Pancreas (tissue), 10 donors: ENCODE data around the gene NTSR1. TPM values are rescaled to one million over a fixed set of nuclear protein-coding genes. Genes with fewer than 3 reads are reported as not detected.

ENCODE experiments used
- ATAC-seq, 4 donors: fragments of 200-7000 bp; cut with Tn5 transposase; one replicate each; pipeline versions ENCODE4 v1.8.0 to v1.9.1; 2020; ENCODE audit warnings: mild to moderate bottlenecking in 4 of 4, moderate library complexity in 4 of 4
- DNase-seq, 6 donors: peaks; one replicate each; pipeline ENCODE4 v3.0.0-alpha.2; 2020
- FAIRE-seq: peaks from 2 replicates; lab custom pipeline; 2012; peaks lifted over from hg19 to GRCh38; lab: Jason Lieb, UNC
- H3K27ac ChIP-seq, 4 donors: fragments of 200-600 bp; sonication (generic); 1 replicate in 3 of 4; 2 replicates in 1 of 4; pipeline versions ENCODE4 v1.5.0 to v1.8.0; 2020
- H3K27me3 ChIP-seq, 4 donors: fragments of 200-600 bp; one replicate each; pipeline ENCODE4 v1.8.0; 2021
- H3K36me3 ChIP-seq, 3 donors: fragments of 200-600 bp; sonication (generic) in 1 of 3; one replicate each; pipeline versions ENCODE4 v1.5.0 to v1.8.0; 2020 to 2021
- H3K4me1 ChIP-seq, 3 donors: fragments of 200-600 bp; one replicate each; pipeline ENCODE4 v1.8.0; 2021
- H3K4me3 ChIP-seq, 4 donors: fragments of 200-600 bp; sonication (generic) in 2 of 4; one replicate each; pipeline versions ENCODE4 v1.5.0 to v1.8.0; 2020 to 2021
- H3K9me3 ChIP-seq, 4 donors: fragments of 200-600 bp; one replicate each; pipeline ENCODE4 v1.8.0; 2021
- CTCF ChIP-seq, 4 donors: fragments of 200-600 bp; sonication (generic) in 3 of 4; IDR thresholded peaks; one replicate each; pipeline versions ENCODE4 v1.5.0 to v1.8.0; 2021; ENCODE audit warnings: antibody characterized with exemption in 4 of 4
- WGBS, 2 donors: extraction: QIAGEN DNeasy Blood & Tissue Kit; methylation state at CpG; one replicate each; pipeline ENCODE4 v1.1.7; 2013; 5-methylcytosine and 5-hydroxymethylcytosine counted together
- intact Hi-C, 3 donors: fragments of 100-400 bp; cut with DNase I; formaldehyde crosslinking; loops; one replicate each; pipeline versions ENCODE4 v1.11.1 to v1.14.2; 2022
- polyA plus RNA-seq, 2 donors: library from polyadenylated mRNA; stranded (reverse); fragments of 200-250 nt; gene quantifications; one replicate each; pipeline ENCODE4 v1.2.3, GENCODE V29; 2013
- total RNA-seq, 6 donors: library from RNA; stranded (reverse); fragmentation: NEBNext Ultra II Directional in 4 of 6; extraction: Animal tissue kit (Norgen Biotek cat#: 25700) in 4 of 6; gene quantifications; one replicate each; pipeline versions ENCODE4 v1.2.1 to v1.2.4, GENCODE V29; 2021 to 2023
- donor health status: healthy with polysubstance abuse.
- donor health status: DM: no; HTN: no; CAD: no; lungs with moderate emphysema.
- donor health status: DM: no; HTN: no; CAD: no.
- donor health status: control.
- donor health status: control.
- donor health status: Bipolar disorder and iron deficiency.
- donor health status: DM: yes; HTN: yes; CAD: no.
- donor health status: DM: no; HTN: no; CAD: no.
- donor health status: DM: no; HTN: no; CAD: no.
- donor health status: DM: yes; HTN: yes; CAD: no.

NTSR1 gene
- total and polyA plus RNA-seq, 8 donors: 0.02 to 0.15 (median 0.09) TPM; not detected in 2

- intact Hi-C loops: no loop called here
- DNase-seq (peak in 1 of 6 donors; percentile 3), ATAC-seq (no peak), FAIRE-seq (no peak)
- H3K36me3 ChIP-seq: no peaks in the 10 kb centered on the region
- no peak overlapping the region for H3K27ac ChIP-seq
- H3K27me3 ChIP-seq: no peaks in the 10 kb centered on the region
- WGBS, 2 donors: 64 to 73% methylated on average over 17 to 20 of the region's 20 CpGs
- no peak overlapping the region for H3K4me3 ChIP-seq
- no peaks in the 10 kb centered on the region for H3K9me3 ChIP-seq
- no peaks in the 10 kb centered on the region for H3K4me1 ChIP-seq
- no peak for TF ChIP-seq CTCF (IDR thresholded peaks at IDR 0.05)
These were observed 35.2 kb downstream of the NTSR1 start for GRCh38 chr20:62743777-62744317.

- Histone ChIP-seq H3K4me3 (no peak overlapping the region), H3K4me1 (no peaks in the 10 kb centered on the region), H3K9me3 (no peaks in the 10 kb centered on the region), H3K36me3 (no peaks in the 10 kb centered on the region), H3K27ac (no peak overlapping the region), H3K27me3 (no peaks in the 10 kb centered on the region)
- WGBS, 2 donors: 57% methylated on average over 6 of the region's 6 CpGs
- intact Hi-C loops: no loop called here
- TF ChIP-seq CTCF (IDR thresholded peaks at IDR 0.05): no peak
- DNase-seq: peak in 1 of 6 donors; percentile 4
- FAIRE-seq: no peak
- no peak for ATAC-seq
These were observed 36.1 kb downstream of the NTSR1 start for GRCh38 chr20:62744741-62745191.

DNA sequence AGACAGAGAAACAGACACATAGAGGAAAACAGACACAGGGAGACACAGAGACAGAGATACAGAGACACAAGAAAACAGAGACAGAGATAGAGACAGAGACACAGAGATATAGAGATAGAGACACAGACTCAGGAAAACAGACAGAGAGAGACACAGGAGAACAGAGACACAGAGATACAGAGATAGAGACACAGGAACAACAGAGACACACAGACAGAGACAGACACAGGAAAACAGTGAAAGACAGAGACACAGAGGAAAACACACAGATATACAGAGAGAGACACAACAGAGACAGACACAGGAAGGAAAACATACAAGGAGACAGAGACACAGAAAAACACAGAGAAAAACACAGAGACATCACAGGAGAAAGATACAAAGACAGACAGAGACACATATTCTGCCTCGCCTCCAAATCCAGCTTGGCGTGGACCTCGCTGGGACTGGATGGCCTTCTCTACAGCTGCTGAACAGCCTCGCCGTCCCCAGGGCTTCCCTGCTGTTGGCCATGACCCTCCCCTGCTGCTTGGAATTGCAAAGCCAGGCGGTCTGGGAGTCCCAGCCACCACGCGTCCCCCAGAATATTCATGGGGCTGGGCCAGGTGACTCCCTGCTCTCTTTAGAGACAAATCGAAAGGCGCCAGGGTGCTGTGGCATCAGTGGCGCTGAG, 36.8 kb downstream of the NTSR1 start:
- Histone ChIP-seq H3K4me1 (no peaks in the 10 kb centered on the region), H3K4me3 (no peak overlapping the region), H3K9me3 (no peaks in the 10 kb centered on the region), H3K36me3 (no peaks in the 10 kb centered on the region), H3K27me3 (no peaks in the 10 kb centered on the region), H3K27ac (no peak overlapping the region)
- no peak for ATAC-seq
- FAIRE-seq: no peak
- DNase-seq: peak in 2 of 6 donors; percentile 4 to 36
- intact Hi-C loops: no loop called here
- no peak for TF ChIP-seq CTCF (IDR thresholded peaks at IDR 0.05)
- 65 to 67% methylated on average over 11 of the region's 11 CpGs for WGBS, 2 donors

DNA sequence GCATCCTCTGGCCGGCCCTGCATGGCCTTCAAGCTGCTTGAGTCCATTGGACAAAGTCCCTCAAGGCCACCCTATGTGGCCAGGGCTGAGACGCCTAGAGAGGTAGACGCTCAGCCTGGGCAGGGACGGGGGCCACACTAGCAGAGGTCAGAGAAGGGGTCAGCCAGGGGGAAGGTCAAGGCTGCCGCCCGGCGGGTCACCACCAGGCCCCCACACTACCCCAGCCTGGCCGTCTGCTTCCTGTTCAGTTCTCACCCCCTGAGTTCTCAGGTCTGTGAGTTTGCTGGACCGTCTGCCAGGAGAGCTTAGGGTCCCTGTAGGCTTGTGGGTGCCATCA, 37.3 kb downstream of the NTSR1 start:
- no peak for FAIRE-seq
- Histone ChIP-seq H3K9me3 (no peaks in the 10 kb centered on the region), H3K27me3 (no peaks in the 10 kb centered on the region), H3K4me3 (no peak overlapping the region), H3K36me3 (no peaks in the 10 kb centered on the region), H3K27ac (no peak overlapping the region), H3K4me1 (no peaks in the 10 kb centered on the region)
- intact Hi-C loops: no loop called here
- WGBS, 2 donors: 72 to 75% methylated on average over 9 of the region's 9 CpGs
- no peak for TF ChIP-seq CTCF (IDR thresholded peaks at IDR 0.05)
- no peak for ATAC-seq
- peak in 2 of 6 donors; percentile 3 to 45 for DNase-seq

DNA sequence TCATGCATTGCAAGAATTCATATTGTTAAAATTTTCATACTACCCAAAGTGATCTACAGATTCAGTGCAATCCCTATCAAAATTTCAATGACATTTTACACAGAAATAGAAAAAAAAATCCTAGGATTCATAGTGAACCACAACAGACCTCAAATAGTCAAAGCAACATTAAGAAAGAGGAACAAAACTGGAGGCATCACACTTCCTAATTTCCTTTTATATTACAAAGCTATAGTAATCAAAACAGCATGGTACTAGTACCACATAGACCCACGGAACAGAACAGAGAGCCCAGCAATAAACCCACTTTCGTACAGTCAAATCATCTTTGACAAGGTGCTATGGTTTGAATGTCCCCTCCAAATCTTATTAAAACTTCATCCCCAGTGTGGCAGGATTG, 39.7 kb downstream of the NTSR1 start:
- Histone ChIP-seq H3K4me3 (no peak overlapping the region), H3K9me3 (no peaks in the 10 kb centered on the region), H3K27me3 (no peaks in the 10 kb centered on the region), H3K27ac (no peak overlapping the region), H3K36me3 (no peaks in the 10 kb centered on the region), H3K4me1 (no peaks in the 10 kb centered on the region)
- DNase-seq (no peak), FAIRE-seq (no peak), ATAC-seq (no peak)
- no peak for TF ChIP-seq CTCF (IDR thresholded peaks at IDR 0.05)
- WGBS, 2 donors: 65 to 73% methylated on average over 2 of the region's 2 CpGs
- intact Hi-C loops: no loop called here
